ENCODE data around the gene MEX3A.
"Not testable (repeated sequence)": the region's sequence is repeated elsewhere in the genome, so short reads cannot be mapped to it uniquely, and the experiment has no call there.

Gene MEX3A

GRCh38 chr1:156082309-156083091 is at the start of gene MEX3A:
TSS of gene MEX3A (minus strand) at chr1:156082465. CDS start at chr1:156081998, 467 bp downstream.
- peak; percentile 97 for DNase-seq (ENCODE audit: low spot score)

- no peak for DNase-seq (ENCODE audit: low spot score)
Measured at GRCh38 chr1:156130578-156130942, 48.3 kb upstream of the MEX3A start.

- peak; percentile 96 for DNase-seq (ENCODE audit: low spot score)
Measured at GRCh38 chr1:156129687-156130577, 47.7 kb upstream of the MEX3A start.

- DNase-seq (ENCODE audit: low spot score) = no peak
Measured at GRCh38 chr1:156128654-156129597, 46.7 kb upstream of the MEX3A start.

- no peak for DNase-seq (ENCODE audit: low spot score)
Measured at GRCh38 chr1:156128308-156128653, 46.0 kb upstream of the MEX3A start.

- no peak for DNase-seq (ENCODE audit: low spot score)
Measured at GRCh38 chr1:156126630-156127534, 44.6 kb upstream of the MEX3A start.

- no peak for DNase-seq (ENCODE audit: low spot score)
Measured at GRCh38 chr1:156126043-156126629, 43.9 kb upstream of the MEX3A start.

- DNase-seq (ENCODE audit: low spot score) = not testable (repeated sequence)
Measured at GRCh38 chr1:156125544-156125943, 43.3 kb upstream of the MEX3A start.

- DNase-seq (ENCODE audit: low spot score) = no peak
Measured at GRCh38 chr1:156124557-156125483, 42.6 kb upstream of the MEX3A start.

- no peak for DNase-seq (ENCODE audit: low spot score)
Measured at GRCh38 chr1:156123356-156124196, 41.3 kb upstream of the MEX3A start.

GRCh38 chr1:156122519-156123355 is 40.5 kb upstream of the MEX3A start:
- no peak for DNase-seq (ENCODE audit: low spot score)

- DNase-seq (ENCODE audit: low spot score) = no peak
Measured at GRCh38 chr1:156122086-156122485, 39.8 kb upstream of the MEX3A start.

GRCh38 chr1:156121457-156121856 is 39.2 kb upstream of the MEX3A start:
- DNase-seq (ENCODE audit: low spot score) = no peak

- not testable (repeated sequence) for DNase-seq (ENCODE audit: low spot score)
Measured at GRCh38 chr1:156121005-156121404, 38.7 kb upstream of the MEX3A start.

- DNase-seq (ENCODE audit: low spot score) = no peak
Measured at GRCh38 chr1:156120318-156120717, 38.1 kb upstream of the MEX3A start.

- no peak for DNase-seq (ENCODE audit: low spot score)
Measured at GRCh38 chr1:156119503-156120209, 37.4 kb upstream of the MEX3A start.
